Muscle of back (tissue), 11 donors: ENCODE data around the gene CFAP74. TPM values are rescaled to one million over a fixed set of nuclear protein-coding genes. Genes with fewer than 3 reads are reported as not detected.

Experiments
- DNase-seq, 3 donors: peaks; one replicate each; pipeline versions ENCODE4 v3.0.0 to v3.0.0-alpha.2; 2013
- polyA plus RNA-seq, 10 donors: library from polyadenylated mRNA; unstranded; fragments of 120-200 nt; gene quantifications; one replicate each; pipeline ENCODE4 v1.2.1, GENCODE V29; 2013; ENCODE audit not compliant: insufficient read length in 10 of 10

CFAP74 gene
- polyA plus RNA-seq, 10 donors: 0.05 to 0.36 (median 0.15) TPM; not detected in 1

DNA sequence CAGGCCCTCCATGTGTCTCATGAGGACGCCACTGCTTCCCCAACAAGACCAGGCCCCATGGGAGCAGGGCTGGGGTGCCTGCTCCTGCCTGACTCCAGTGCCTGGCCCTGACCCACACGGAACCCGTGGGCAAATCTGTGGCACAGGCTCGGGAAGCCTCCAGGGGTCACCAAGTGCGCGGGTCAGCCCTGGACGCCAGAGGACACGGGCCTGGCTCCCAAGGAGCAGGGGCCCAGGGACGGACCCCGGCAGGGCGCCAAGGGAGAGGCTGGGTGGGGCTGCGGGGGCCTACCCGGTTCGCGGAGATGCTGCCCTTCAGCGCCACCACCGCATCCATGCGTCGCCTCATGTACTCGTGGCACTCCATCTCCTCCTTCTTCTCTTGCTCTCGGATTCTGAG is 31.9 kb downstream of the CFAP74 start:
- DNase-seq: no peak

DNA sequence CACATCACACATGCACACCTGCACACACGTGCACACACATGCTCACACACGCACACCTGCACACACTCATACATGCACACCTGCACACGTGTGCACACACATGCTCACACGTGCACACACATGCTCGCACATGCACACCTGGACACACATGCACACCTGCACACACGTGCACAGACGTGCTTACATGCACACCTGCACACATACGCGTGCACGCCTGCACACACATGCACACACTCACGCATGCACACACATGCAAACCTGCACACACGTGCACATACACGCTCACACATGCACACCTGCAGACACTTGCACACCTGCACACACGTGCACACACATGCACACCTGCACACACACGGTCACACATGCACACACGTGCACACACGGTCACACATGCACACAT is 32.6 kb downstream of the CFAP74 start:
- no peak for DNase-seq

DNA sequence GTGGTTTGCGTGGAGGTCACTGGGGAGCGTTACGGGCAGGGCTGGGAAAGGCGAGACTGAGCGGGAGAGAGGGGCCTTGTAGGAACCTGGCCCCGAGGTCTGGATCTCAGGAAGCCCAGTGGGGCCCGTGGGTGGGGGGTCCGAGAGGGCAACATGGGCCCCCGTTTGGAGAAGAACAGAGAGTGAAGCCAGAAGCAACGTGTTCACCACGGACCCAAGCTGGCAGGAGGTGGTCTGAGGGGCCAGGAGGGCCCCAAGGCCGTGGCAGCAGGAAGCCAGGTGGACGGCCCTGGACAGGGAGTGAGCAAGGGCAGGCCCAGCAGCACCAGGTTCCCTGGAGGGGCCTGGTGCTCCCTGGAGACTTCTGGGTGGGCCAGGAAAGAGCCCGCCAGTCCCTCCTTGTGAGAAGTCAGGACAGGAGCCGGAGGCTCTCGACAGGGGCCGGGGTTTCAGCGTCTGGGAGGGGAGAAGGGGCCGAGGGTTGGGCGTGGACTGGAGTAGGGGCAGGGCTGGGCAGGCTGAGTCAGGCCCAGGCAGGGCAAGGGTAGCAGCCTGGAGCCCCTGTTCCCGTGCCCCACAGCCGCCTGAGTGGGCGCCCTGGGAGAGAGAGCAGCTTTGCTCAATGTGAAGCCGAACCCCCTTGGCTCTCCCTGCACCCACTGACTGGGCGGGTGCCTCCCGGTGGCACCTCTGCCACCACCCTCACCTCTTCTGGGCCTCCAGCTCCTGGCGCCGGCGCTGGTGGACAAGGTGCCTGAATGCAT is 33.5 kb downstream of the CFAP74 start:
- DNase-seq: no peak

GRCh38 chr1:1969505-1969900 is 34.1 kb downstream of the CFAP74 start:
- no peak for DNase-seq

DNA sequence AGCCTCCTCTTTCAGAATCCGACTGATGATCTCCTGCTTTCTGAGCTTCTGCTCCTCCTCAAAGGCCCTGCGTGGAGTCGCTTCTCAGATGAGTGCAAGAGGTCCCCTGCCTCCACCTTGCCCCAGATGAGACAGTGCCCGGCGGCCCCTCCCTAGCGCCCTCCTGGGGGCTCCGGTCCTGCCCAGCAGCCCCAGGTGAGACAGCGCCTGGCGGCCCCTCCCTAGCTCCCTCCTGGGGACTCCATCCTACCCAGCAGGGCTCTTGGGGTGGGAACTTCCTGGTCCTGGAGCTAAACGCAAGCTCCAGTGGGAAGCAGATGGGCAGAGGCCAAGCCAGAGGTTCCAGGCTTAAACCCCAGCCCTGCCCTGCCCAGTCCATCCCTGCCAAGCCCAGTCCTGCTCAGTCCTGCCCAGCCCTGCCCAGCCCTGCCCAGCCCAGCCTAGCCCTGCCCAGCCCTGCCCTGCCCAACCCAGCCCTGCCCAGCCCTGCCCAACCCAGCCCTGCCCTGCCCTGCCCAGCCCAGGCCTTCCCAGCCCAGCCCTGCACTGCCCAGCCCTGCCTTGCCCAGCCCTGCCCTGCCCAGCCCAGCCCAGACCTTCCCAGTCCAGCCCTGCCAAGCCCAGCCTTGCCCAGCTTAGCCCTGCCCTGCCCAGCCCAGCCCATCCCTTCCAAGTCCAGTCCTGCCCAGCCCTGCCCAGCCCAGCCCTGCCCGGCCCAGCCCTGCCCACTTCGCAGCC is 34.6 kb downstream of the CFAP74 start:
- DNase-seq: no peak

DNA sequence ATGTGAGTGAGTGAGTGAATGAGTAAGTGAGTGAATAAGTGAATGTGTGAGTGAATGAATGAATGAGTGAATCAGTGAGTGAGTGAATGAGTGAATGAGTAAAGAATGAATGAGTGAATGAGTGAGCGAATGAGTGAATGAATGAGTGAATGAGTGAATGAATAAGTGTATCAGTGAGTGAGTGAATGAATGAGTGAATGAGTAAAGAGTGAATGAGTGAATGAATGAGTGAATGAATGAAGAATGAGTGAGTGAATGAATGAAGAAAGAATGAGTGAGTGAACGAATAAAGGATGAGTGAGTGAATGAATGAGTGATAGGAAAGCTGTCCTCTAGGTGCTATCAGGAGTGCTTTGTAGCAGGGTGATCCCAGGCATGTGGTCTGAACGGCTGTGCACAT is 35.7 kb downstream of the CFAP74 start:
- DNase-seq: no peak

DNA sequence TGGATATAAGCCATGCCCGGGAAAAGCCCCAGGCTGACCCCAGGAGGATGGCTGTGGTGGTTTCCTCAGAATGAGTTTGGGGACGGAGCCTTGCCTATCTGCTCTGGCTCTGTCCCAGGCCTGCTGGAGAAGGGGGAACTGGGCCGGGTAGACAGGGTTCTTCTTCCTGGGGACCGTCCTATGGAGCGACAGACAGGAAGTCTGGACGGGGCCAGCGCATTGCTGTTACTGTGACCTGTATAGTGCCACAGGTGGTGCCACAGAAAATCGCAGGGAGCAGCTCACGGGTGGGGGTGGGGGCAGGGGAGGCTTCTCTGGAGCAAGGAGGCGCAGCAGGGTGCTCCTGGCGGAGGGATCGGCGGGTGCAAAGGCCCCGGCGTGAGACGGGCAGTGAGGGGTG is 36.4 kb downstream of the CFAP74 start:
- DNase-seq: no peak

GRCh38 chr1:1966071-1966740 is 37.4 kb downstream of the CFAP74 start:
- no peak for DNase-seq

GRCh38 chr1:1965546-1965945 is 38.0 kb downstream of the CFAP74 start:
- DNase-seq: no peak

GRCh38 chr1:1964811-1965210 is 38.8 kb downstream of the CFAP74 start:
- no peak for DNase-seq

- DNase-seq: no peak
Measured at GRCh38 chr1:1963570-1963969, 40.0 kb downstream of the CFAP74 start.

DNA sequence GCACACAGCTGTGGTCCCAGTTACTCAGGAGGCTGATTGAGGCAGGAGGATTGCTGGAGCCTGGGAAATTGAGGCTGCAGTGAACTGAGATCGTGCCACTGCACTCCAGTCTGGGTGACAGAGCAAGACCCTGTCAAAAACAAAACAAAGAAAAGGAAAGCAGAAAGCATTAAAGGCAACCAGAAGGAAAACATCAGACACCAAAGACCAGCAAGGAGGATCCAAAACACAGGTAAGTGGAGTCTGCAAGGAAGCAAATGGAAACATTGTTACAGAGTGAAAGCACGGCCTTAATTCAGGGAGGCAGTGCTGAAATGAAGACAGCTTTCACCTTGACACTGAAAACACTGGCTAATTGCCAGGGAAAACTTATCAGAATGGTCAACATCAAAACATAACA is 40.8 kb downstream of the CFAP74 start:
- DNase-seq: no peak

DNA sequence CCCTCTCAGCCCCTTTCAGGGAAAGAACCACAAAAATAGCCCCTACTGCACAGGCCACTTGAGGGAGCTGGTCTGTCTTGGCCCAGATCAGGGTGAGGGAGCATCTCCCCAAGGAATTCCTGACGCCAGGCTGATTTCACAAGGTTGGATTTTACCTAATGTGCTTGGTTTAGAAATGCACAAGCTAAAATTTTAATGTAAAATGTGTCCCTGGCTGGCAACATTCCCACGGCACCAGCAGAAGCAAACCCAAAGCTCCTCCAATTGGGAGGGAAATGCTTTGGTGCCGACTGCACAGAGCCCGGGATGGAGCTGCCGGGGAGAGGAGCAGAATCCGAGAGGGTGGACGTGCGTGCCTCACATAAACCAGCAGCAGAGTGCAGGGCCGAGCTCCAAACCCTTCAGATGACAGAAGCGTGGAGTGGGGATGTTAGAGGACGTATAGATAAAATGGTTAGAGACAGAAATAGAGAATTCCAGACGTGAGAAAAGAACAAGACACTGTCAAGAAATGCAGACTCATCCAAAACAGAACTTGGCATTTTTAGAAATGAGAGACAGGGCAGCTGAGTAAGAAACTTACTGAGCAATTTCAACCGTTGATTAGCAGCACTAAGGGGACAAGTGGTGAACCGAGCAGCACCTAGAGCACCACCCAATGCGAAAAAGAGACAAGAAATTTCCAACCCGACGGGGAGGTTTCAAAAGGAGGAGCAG is 42.9 kb downstream of the CFAP74 start:
- DNase-seq: no peak

GRCh38 chr1:1959840-1960479 is 43.6 kb downstream of the CFAP74 start:
- DNase-seq: peak; percentile 47 to 75 (median 59)

- DNase-seq: no peak
Measured at GRCh38 chr1:1959459-1959839, 44.1 kb downstream of the CFAP74 start.

DNA sequence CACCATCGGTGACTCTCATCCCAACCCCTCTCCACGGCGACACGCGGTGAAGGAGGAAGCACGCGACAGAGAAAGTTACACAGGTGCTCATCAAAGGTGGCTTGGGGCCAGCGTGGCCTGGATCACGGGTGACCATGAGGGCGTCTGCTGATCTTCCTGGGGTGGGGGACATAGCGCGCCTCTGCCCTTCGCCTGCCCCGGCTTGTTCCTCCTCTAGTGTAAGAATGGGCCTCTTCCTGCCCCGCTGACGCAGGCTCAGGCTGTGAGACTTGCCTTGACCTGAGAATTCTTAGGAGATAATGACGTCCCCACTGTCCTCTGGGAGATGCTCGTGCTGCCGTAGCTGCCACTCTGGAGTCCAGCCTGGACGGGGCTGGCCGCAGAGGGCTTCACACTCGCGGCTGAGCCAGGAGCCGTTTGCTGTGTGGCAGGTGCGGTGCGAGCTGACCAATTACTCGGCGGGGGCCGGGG is 45.5 kb downstream of the CFAP74 start:
- no peak for DNase-seq

DNA sequence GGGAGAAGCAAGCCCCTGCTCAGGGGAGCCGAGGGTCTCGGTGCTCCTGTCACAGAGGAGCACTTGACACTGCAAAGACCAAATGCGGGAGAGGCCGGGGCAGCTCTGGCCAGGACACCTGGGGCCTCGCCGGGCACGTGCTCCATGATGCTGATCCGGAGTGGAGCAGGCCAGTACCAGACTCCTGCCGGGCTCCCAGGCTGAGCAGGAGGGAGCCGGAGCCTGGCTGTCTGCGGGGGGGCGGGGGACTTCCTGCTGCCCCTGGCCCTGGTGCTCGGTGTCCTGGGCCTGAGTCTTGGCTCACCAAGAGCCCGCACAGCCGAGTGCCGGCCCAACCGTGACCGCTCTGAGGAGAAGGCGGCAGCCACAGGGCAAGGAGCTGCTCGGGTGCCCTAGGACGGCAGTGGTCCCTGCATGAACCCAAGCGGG is 46.0 kb downstream of the CFAP74 start:
- DNase-seq: no peak

DNA sequence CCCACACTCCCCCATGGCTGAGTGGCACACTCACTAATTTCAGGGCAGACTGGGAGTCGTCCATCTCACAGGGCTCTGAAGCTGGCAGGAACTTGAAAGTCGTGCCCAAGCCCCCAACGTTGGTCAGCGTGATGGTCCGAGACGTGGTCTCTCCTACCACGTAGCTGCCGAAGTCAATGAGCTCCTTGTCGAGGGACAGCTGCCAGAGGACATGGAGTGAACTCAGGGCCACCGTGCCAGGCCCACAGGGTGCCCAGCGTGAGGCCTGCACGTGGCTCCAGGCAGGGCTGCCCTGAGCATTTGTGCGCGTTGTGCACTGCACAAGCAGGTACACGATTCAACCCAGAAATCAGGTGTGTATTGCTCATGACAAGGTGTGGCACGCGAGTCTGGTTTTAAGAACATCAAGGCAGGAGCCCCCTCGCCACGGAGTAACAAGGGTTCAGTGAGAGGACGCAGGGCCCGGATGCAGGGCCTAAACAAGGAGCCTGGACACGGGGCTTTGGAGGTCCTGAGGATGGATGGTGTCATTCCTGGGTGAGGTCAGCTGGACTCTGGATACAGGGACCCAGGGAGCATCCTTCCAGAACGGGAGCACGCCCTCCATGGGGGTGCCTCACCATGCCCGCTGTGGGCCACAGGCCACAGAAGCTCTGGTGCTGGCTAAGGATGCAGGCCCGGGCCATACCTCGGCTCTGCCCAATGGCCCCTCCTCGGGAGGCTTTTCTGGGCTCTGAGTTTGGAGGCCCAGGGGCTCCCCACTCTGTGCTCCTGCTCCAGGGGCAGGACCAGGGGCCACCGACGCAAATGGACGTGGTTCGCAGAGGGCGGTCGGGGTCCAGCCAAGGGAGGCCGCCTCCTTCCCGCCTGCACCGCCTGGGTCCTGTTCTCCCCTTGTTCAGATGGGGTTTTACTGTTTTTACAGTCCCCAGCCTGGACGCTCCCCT is 46.7 kb downstream of the CFAP74 start:
- DNase-seq: no peak

DNA sequence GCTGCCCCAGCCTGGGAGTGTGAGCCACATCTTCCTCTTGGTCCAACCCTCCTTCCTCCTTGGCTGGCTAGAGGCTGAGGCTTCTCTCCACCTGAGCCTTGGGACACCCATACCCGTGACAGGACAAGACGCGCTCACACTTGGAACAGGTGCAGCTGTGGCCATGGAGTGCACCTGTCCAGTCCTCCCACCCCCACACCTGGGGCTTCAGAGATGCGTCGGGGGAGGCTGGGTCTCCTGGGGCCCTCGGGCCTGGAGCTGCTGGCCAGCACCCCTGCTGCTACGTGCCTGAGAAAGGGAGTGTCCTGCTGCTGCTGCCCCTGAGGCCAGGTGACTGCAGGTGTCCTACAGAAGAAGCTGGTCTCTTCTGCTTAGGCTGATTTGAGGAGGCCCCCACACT is 47.5 kb downstream of the CFAP74 start:
- DNase-seq: no peak

DNA sequence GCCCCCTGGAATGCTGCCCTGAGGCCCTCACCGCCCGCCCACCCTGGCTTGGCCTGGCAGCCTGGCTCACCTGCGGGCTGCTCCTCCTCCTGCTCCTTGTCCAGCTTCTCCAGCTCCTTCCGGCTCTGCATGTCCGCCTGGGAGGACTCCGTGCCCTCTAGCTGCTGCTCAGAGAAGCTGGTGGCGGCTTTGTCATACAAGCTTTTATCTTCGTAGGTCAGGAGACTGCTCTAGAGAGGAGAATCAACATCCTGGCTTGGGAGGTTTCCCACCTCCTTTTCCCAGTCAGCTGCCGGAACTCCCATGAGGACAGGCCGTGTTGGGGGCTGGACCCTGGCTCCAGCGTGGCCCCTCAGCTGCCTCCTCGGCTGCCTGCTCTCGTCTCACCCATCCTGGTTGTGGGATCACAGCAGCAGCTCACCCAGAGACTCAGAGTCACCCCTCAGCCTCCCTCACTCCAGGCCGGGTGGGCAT is 47.9 kb downstream of the CFAP74 start:
- no peak for DNase-seq
